Activated CD4-positive, alpha-beta memory T cell treated with anti-CD3 and anti-CD28 coated beads, Interleukin-2, amount 10 ng/mL, durations not matched to agents 7 days and 5 days (primary cell): Measurements from ENCODE around the gene LIMK2. TPM values are rescaled to one million over a fixed set of nuclear protein-coding genes. Genes with fewer than 3 reads are reported as not detected.
"Not testable (repeated sequence)": the region's sequence is repeated elsewhere in the genome, so short reads cannot be mapped to it uniquely, and the experiment has no call there.

Experiments
- CTCF ChIA-PET: fragments of 350-600 bp; sonication (Branson Sonifier 250); formaldehyde crosslinking; loops from one replicate; lab custom pipeline; 2021; ENCODE audit warnings: antibody characterized with exemption, inconsistent platforms; lab: Charles Lee
- POLR2A ChIA-PET: fragments of 350-600 bp; sonication (Branson Sonifier 250); formaldehyde crosslinking; loops from one replicate; lab custom pipeline; 2021; ENCODE audit warnings: antibody characterized with exemption; lab: Charles Lee
- DNase-seq: peaks from one replicate; pipeline ENCODE4 v3.0.0-alpha.2; 2020
- H3K27ac Mint-ChIP-seq: one replicate; pipeline ENCODE4 v1.8.0; 2021; ENCODE audit warnings: mild to moderate bottlenecking, mixed read lengths
- H3K27me3 Mint-ChIP-seq: one replicate; pipeline ENCODE4 v1.8.0; 2021; ENCODE audit warnings: mixed read lengths
- H3K36me3 Mint-ChIP-seq: one replicate; pipeline ENCODE4 v1.8.0; 2021; ENCODE audit warnings: low read depth, mixed read lengths
- H3K4me1 Mint-ChIP-seq: one replicate; pipeline ENCODE4 v1.8.0; 2021; ENCODE audit warnings: mixed read lengths
- H3K4me3 Mint-ChIP-seq: one replicate; pipeline ENCODE4 v1.8.0; 2021; ENCODE audit warnings: mild to moderate bottlenecking, mixed read lengths
- H3K9me3 Mint-ChIP-seq: one replicate; pipeline ENCODE4 v1.8.0; 2021; ENCODE audit warnings: mixed read lengths
- total RNA-seq, 2 experiments: library from RNA; stranded (reverse); gene quantifications; one replicate each; pipeline ENCODE4 v1.2.3, GENCODE V29; 2021

Gene LIMK2
- total RNA-seq, 2 experiments from 2014 or later = 44.0 to 46.4 TPM

DNA sequence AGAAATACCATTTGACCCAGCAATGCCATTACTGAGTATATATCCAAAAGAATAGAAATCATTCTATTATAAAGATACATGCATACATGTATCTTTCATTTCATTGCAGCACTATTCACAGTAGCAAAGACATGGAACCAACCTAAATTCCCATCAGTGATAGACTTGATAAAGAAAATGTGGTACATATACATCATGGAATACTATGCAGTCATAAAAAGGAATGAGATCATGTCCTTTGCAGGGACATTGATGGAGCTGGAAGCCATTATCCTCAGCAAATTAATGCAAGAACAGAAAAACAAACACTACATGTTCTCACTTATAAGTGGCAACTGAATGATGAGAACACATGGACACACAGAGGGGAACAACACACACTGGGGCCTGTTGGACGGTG lies 102.1 kb downstream of the LIMK2 start:
- H3K4me3 Mint-ChIP-seq, H3K27ac Mint-ChIP-seq, H3K36me3 Mint-ChIP-seq, DNase-seq, H3K27me3 Mint-ChIP-seq, H3K4me1 Mint-ChIP-seq: not testable (repeated sequence)
- ChIA-PET POLR2A (interaction anchor here (1.6 to 4.8 kb wide), 3 partner anchors 14 to 23 kb away, joined by 4 to 49 read pairs (median 5); partner anchors contain the start of gene PIK3IP1), CTCF (interaction anchor here (0.7 to 3.9 kb wide), 16 partner anchors 8 to 219 kb away, joined by 3 to 26 read pairs (median 8); partner anchors contain the start of genes LIMK2, PIK3IP1 and SELENOM)
- H3K9me3 Mint-ChIP-seq = peaks cover 10% of the 10 kb centered on the region

- H3K36me3 Mint-ChIP-seq = peaks cover 18% of the 10 kb centered on the region
- H3K9me3 Mint-ChIP-seq = no peaks in the 10 kb centered on the region
- no peak overlapping the region for H3K27ac Mint-ChIP-seq
- no peak for DNase-seq
- H3K27me3 Mint-ChIP-seq = no peaks in the 10 kb centered on the region
- H3K4me3 Mint-ChIP-seq = no peak overlapping the region
- CTCF ChIA-PET = interaction anchor here (1.6 kb wide), 1 partner anchor 8 kb away, joined by 10 read pairs; no protein-coding TSS in a partner anchor
- H3K4me1 Mint-ChIP-seq = no peaks in the 10 kb centered on the region
- POLR2A ChIA-PET = interaction anchor here (1.1 kb wide), 2 partner anchors 36 to 109 kb away, joined by 3 read pairs; partner anchors contain the start of gene LIMK2
Measured at GRCh38 chr22:31321421-31321820, 109.3 kb downstream of the LIMK2 start.

DNA sequence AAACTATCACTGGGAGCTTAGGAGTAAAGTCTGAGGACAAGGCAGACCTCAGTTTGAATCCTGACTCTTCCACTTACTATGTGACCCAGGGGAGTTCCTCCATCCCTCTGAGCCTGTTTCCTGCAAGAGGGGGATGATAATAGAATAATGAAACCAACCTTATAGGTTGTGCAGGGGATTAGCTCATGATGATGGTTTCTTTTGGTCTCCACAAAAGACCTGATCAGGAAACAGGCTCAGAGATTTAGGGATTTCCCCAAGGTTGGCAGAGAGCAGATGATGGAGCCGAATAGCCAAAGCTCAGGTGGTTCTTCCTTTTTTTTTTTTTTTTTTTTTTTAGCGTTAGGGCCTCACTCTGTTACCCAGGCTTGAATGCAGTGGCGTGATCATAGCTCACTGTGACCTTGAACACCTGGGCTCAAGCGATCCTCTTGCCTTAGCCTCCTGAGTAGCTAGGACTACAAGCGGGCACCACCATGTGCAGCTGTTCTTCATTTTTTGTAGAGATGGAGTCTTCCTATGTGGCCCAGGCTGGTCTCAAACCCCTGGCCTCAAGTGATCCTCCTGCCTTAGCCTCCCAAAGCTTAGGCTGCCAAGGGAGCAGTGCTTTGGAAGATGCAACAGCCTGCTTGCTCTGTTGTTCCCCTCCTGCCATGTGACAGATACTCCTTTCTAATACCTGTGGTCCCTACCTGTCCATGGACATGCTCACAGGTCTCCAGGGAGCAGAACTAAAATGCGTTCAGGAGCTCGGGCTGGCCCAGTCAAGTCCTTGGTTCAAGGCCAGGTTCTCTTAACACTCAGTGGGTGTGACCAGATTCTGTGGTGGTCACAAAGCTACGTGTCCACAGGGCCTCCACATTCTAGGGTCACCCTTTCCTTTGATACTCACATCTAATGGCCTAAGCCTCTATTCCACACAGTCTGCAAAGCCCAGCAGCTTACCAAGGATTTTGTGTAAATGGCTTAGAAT lies 111.8 kb downstream of the LIMK2 start:
- Mint-ChIP-seq H3K4me3 (no peak overlapping the region), H3K4me1 (no peaks in the 10 kb centered on the region), H3K9me3 (no peaks in the 10 kb centered on the region), H3K27me3 (no peaks in the 10 kb centered on the region), H3K36me3 (peaks cover 35% of the 10 kb centered on the region), H3K27ac (no peak overlapping the region)
- DNase-seq = no peak
- ChIA-PET CTCF (interaction anchor here (0.7 to 5.6 kb wide), 4 partner anchors 10 to 1200 kb away, joined by 3 to 26 read pairs (median 4); no protein-coding TSS in a partner anchor), POLR2A (interaction anchor here (0.6 to 1.2 kb wide), 2 partner anchors 10 to 102 kb away, joined by 3 read pairs; no protein-coding TSS in a partner anchor)

GRCh38 chr22:31326877-31327276 lies 114.8 kb downstream of the LIMK2 start:
- Mint-ChIP-seq H3K4me1 (peaks cover 18% of the 10 kb centered on the region), H3K36me3 (peaks cover 50% of the 10 kb centered on the region), H3K27ac (no peak overlapping the region), H3K4me3 (no peak overlapping the region), H3K9me3 (no peaks in the 10 kb centered on the region), H3K27me3 (no peaks in the 10 kb centered on the region)
- DNase-seq = no peak
- CTCF ChIA-PET = interaction anchor here (5.6 kb wide), 1 partner anchor 13 kb away, joined by 26 read pairs; no protein-coding TSS in a partner anchor
- POLR2A ChIA-PET = interaction anchor here (1.4 to 2.0 kb wide), 2 partner anchors 18 to 36 kb away, joined by 3 to 4 read pairs; no protein-coding TSS in a partner anchor

DNA sequence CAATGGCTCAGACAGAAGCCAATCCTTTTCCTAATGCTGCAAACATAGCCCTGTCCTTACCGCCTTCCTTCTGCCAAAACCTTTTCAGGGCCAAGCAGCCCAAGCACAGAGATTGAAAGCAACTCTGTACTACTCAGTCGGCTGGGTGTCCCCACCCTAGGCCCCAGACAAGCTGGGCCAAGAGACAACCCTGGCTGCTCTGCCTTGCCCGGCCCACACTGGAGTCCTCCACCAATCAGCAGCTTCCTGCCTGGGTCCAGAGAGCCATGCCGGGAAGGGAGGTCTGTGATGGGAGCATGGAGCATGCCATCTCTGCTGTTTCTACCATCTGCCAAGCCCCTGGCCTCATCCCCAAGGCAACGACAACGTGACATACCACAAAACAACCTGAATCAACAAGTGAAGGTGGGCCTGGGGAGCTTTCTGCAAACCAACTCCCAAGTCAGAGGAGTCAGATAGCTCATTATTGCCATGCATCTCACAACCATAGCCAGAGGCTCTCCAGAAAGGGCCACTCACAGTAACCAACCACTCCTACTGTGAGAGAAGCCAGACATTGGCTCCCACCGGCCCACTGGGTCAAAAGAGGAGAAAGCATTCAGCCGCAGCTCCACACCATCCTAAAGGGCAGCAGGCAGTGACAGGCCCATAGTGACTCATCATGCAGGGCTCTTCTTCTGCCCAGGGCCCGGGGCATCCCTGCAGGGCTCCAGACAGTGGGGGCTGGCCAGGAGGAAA lies 115.9 kb downstream of the LIMK2 start:
- no peak for DNase-seq
- H3K9me3 Mint-ChIP-seq = no peaks in the 10 kb centered on the region
- H3K27me3 Mint-ChIP-seq = no peaks in the 10 kb centered on the region
- H3K27ac Mint-ChIP-seq = no peak overlapping the region
- H3K4me1 Mint-ChIP-seq = peaks cover 18% of the 10 kb centered on the region
- ChIA-PET POLR2A (interaction anchor here (1.4 to 2.0 kb wide), 2 partner anchors 17 to 38 kb away, joined by 3 to 4 read pairs; no protein-coding TSS in a partner anchor), CTCF (interaction anchor here (5.6 kb wide), 1 partner anchor 14 kb away, joined by 26 read pairs; no protein-coding TSS in a partner anchor)
- H3K36me3 Mint-ChIP-seq = peaks cover 52% of the 10 kb centered on the region
- H3K4me3 Mint-ChIP-seq = no peak overlapping the region

DNA sequence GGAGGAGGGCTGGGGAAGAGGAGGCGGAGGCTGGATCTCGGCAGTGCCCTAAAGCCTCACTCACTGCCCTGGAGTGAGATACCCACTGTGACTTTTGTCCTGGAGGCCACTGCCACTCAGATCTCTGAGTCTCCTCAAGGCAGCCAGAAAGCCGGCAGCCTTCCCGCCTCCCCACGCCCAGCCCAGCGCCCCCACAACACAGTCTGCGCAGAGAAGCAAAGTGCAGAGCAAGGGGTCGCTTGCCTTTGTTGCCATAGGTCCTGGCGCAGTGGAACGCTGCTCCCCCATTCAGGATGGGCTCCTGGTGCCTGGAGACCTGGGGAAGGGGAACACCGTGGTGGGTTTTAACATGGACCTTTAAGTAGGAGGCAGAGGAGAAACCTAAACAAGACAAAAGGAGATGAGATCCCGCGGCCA lies 116.5 kb downstream of the LIMK2 start:
- H3K9me3 Mint-ChIP-seq = no peaks in the 10 kb centered on the region
- no peak overlapping the region for H3K4me3 Mint-ChIP-seq
- ChIA-PET POLR2A (interaction anchor here (1.4 kb wide), 1 partner anchor 38 kb away, joined by 3 read pairs; no protein-coding TSS in a partner anchor), CTCF (interaction anchor here (5.6 kb wide), 1 partner anchor 15 kb away, joined by 26 read pairs; no protein-coding TSS in a partner anchor)
- H3K36me3 Mint-ChIP-seq = peaks cover 58% of the 10 kb centered on the region
- no peak overlapping the region for H3K27ac Mint-ChIP-seq
- DNase-seq = no peak
- no peaks in the 10 kb centered on the region for H3K27me3 Mint-ChIP-seq
- peaks cover 18% of the 10 kb centered on the region for H3K4me1 Mint-ChIP-seq

GRCh38 chr22:31329029-31329428 lies 116.9 kb downstream of the LIMK2 start:
- peaks cover 18% of the 10 kb centered on the region for H3K4me1 Mint-ChIP-seq
- ChIA-PET CTCF (no interaction called here), POLR2A (no interaction called here)
- no peaks in the 10 kb centered on the region for H3K27me3 Mint-ChIP-seq
- H3K27ac Mint-ChIP-seq = no peak overlapping the region
- no peaks in the 10 kb centered on the region for H3K9me3 Mint-ChIP-seq
- no peak for DNase-seq
- peaks cover 62% of the 10 kb centered on the region for H3K36me3 Mint-ChIP-seq
- H3K4me3 Mint-ChIP-seq = no peak overlapping the region

Other genes with a start within 250 kb of the LIMK2 start
- gene MORC2, start 243.5 kb upstream of the LIMK2 start, total RNA-seq = 10 to 100 TPM; 39.7 to 40.2 TPM
- gene TUG1, start 243.0 kb upstream of the LIMK2 start, total RNA-seq = 10 to 100 TPM; 71.2 to 72.5 TPM
- gene SMTN, start 131.0 kb upstream of the LIMK2 start, total RNA-seq = 10 to 100 TPM; 36.4 to 41.4 TPM
- 1 to 10 TPM; 2.3 to 2.4 TPM for gene SELENOM, start 104.7 kb upstream of the LIMK2 start, total RNA-seq
- gene INPP5J, start 89.3 kb upstream of the LIMK2 start, total RNA-seq = not detected
- gene PLA2G3, start 71.8 kb upstream of the LIMK2 start, total RNA-seq = not detected
- 10 to 100 TPM; 21.4 to 21.7 TPM for gene RNF185, start 52.1 kb upstream of the LIMK2 start, total RNA-seq
- 10 to 100 TPM; 56.4 to 57.8 TPM for gene PIK3IP1, start 80.2 kb downstream of the LIMK2 start, total RNA-seq
- 10 to 100 TPM; 18.6 to 19.5 TPM for gene PATZ1, start 134.0 kb downstream of the LIMK2 start, total RNA-seq
- 10 to 100 TPM; 73.4 to 86.4 TPM for gene DRG1, start 187.3 kb downstream of the LIMK2 start, total RNA-seq